ENCODE data around the gene TMEM140. TPM values are rescaled to one million over a fixed set of nuclear protein-coding genes. Genes with fewer than 3 reads are reported as not detected.

The TMEM140 gene
- total RNA-seq, 1 experiment from 2014 or later = 3.2 TPM

DNA sequence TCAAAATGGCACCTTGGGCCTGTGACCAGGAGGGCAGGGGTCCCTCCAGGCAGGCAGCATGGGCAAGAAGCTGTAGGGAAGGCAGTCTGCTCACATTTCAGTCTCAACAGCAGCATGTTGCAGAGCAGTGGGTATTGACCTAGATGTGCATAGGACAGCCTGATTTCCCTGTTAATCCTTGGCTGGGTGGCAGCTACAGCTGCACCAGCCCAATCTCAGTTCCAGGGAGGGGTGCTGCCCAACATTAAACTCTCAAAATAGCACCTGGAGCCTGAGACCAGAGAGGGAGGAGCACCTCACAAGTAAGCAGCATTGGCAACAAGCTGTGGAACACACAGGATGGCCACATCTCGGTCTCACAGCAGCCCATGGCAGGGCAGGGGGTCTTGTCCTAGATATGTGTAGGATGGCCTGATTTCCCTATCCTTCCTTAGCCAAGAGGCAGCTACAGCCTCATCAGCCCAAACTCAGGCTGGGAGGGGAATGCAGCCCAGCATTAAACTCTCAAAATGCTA, 10.3 kb downstream of the TMEM140 start:
- in situ Hi-C loops (cut with HindIII; ENCODE audit: low pct_unique_long_range_greater_than_20kb, low sequenced_read_pairs) = no loop called here
- DNase-seq (ENCODE audit: low read depth, low spot score) = no peak
- CTCF ChIA-PET = no interaction called here

DNA sequence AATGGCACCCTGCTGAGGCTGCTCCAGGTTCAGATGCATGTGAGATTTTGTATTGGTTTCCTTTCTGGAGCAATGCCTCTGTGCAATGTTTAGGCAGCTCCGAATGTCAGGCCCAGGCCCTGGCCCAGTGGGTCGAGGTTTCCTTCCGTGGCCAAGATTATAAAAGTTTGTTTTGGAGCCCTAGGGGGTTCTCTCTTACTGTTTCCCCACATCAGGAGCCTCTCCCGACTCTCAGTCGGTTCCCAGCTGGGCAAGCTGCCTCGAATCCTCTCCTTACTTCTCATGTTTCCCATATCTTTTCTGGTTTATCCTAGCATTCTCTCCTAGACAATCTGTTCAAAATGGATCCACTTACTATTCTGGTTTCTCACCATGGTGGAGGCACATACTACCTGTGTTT, 11.0 kb downstream of the TMEM140 start:
- intact Hi-C loops (cut with micrococcal nuclease; ENCODE audit: unreplicated experiment) (no loop called here), in situ Hi-C loops (cut with HindIII; ENCODE audit: low pct_unique_long_range_greater_than_20kb, low sequenced_read_pairs) (no loop called here)
- ChIA-PET POLR2A (no interaction called here), CTCF (interaction anchor here (0.6 kb wide), 1 partner anchor 551 kb away, joined by 9 read pairs; no protein-coding TSS in a partner anchor)
- Histone ChIP-seq H3K4me3 (ENCODE audit: low read depth in 2 of 2, low read length in 2 of 2) (no peak overlapping the region), H3K36me3 (ENCODE audit: control insufficient read depth, insufficient read depth, low read length) (no peaks in the 10 kb centered on the region), H3K9me3 (ENCODE audit: control insufficient read depth, insufficient read depth, low read depth, low read length) (peaks cover 10% of the 10 kb centered on the region; the same call in 1 of the 2 replicates), H3K4me1 (ENCODE audit: control insufficient read depth, insufficient read depth, low read length) (no peaks in the 10 kb centered on the region), H3K27ac (ENCODE audit: low read length) (no peak overlapping the region), H3K27me3 (ENCODE audit: control insufficient read depth, insufficient read depth, low read length) (no peaks in the 10 kb centered on the region)
- ATAC-seq = no peak
- no peak for DNase-seq (ENCODE audit: low read depth, low spot score)
- TF ChIP-seq, protein P1, sequence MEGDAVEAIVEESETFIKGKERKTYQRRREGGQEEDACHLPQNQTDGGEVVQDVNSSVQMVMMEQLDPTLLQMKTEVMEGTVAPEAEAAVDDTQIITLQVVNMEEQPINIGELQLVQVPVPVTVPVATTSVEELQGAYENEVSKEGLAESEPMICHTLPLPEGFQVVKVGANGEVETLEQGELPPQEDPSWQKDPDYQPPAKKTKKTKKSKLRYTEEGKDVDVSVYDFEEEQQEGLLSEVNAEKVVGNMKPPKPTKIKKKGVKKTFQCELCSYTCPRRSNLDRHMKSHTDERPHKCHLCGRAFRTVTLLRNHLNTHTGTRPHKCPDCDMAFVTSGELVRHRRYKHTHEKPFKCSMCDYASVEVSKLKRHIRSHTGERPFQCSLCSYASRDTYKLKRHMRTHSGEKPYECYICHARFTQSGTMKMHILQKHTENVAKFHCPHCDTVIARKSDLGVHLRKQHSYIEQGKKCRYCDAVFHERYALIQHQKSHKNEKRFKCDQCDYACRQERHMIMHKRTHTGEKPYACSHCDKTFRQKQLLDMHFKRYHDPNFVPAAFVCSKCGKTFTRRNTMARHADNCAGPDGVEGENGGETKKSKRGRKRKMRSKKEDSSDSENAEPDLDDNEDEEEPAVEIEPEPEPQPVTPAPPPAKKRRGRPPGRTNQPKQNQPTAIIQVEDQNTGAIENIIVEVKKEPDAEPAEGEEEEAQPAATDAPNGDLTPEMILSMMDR (IDR thresholded peaks at IDR 0.05) = no peak
- TF ChIP-seq SIN3A (IDR thresholded peaks at IDR 0.05; ENCODE audit: borderline replicate concordance, insufficient read depth, low read depth, low read length) (no peak), TCF7L2 (IDR thresholded peaks at IDR 0.05; ENCODE audit: low read depth, low read length) (no peak), POLR2AphosphoS5 (IDR thresholded peaks at IDR 0.05; ENCODE audit: low read depth, low read length) (no peak)
- TF ChIP-seq, protein P2, sequence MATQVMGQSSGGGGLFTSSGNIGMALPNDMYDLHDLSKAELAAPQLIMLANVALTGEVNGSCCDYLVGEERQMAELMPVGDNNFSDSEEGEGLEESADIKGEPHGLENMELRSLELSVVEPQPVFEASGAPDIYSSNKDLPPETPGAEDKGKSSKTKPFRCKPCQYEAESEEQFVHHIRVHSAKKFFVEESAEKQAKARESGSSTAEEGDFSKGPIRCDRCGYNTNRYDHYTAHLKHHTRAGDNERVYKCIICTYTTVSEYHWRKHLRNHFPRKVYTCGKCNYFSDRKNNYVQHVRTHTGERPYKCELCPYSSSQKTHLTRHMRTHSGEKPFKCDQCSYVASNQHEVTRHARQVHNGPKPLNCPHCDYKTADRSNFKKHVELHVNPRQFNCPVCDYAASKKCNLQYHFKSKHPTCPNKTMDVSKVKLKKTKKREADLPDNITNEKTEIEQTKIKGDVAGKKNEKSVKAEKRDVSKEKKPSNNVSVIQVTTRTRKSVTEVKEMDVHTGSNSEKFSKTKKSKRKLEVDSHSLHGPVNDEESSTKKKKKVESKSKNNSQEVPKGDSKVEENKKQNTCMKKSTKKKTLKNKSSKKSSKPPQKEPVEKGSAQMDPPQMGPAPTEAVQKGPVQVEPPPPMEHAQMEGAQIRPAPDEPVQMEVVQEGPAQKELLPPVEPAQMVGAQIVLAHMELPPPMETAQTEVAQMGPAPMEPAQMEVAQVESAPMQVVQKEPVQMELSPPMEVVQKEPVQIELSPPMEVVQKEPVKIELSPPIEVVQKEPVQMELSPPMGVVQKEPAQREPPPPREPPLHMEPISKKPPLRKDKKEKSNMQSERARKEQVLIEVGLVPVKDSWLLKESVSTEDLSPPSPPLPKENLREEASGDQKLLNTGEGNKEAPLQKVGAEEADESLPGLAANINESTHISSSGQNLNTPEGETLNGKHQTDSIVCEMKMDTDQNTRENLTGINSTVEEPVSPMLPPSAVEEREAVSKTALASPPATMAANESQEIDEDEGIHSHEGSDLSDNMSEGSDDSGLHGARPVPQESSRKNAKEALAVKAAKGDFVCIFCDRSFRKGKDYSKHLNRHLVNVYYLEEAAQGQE (IDR thresholded peaks at IDR 0.05; ENCODE audit: insufficient read depth in 1 of 2, low read depth in 2 of 2, low read length in 1 of 2) = no peak
- no TSS peak for BruUV-seq (replicated peaks)

More for the DNA sequence above, 10.3 kb downstream of the TMEM140 start:
- peaks cover 10% of the 10 kb centered on the region; the same call in 1 of the 2 replicates for H3K9me3 ChIP-seq (ENCODE audit: control insufficient read depth, insufficient read depth, low read depth, low read length)
- TF ChIP-seq TCF7L2 (IDR thresholded peaks at IDR 0.05; ENCODE audit: low read depth, low read length) (no peak), SIN3A (IDR thresholded peaks at IDR 0.05; ENCODE audit: borderline replicate concordance, insufficient read depth, low read depth, low read length) (no peak), POLR2AphosphoS5 (IDR thresholded peaks at IDR 0.05; ENCODE audit: low read depth, low read length) (no peak)
- TF ChIP-seq, protein P2 (IDR thresholded peaks at IDR 0.05; ENCODE audit: insufficient read depth in 1 of 2, low read depth in 2 of 2, low read length in 1 of 2) = no peak
- TF ChIP-seq, protein P1 (IDR thresholded peaks at IDR 0.05) = no peak
- H3K27ac ChIP-seq (ENCODE audit: low read length) = no peak overlapping the region
- no peaks in the 10 kb centered on the region for H3K36me3 ChIP-seq (ENCODE audit: control insufficient read depth, insufficient read depth, low read length)
- no TSS peak for BruUV-seq (replicated peaks)
- no peaks in the 10 kb centered on the region for H3K27me3 ChIP-seq (ENCODE audit: control insufficient read depth, insufficient read depth, low read length)
- no peak overlapping the region for H3K4me3 ChIP-seq (ENCODE audit: low read depth in 2 of 2, low read length in 2 of 2)
- POLR2A ChIA-PET = no interaction called here
- intact Hi-C loops (cut with micrococcal nuclease; ENCODE audit: unreplicated experiment) = no loop called here
- ATAC-seq = no peak
- H3K4me1 ChIP-seq (ENCODE audit: control insufficient read depth, insufficient read depth, low read length) = no peaks in the 10 kb centered on the region

All from Panc1 (cell line).